GM12878 (cell line): Measurements from ENCODE around the gene PDE11A. TPM values are rescaled to one million over a fixed set of nuclear protein-coding genes. Genes with fewer than 3 reads are reported as not detected.

Experiments used
- ATAC-seq: fragments of 200-7000 bp; cut with Tn5 transposase; 3 replicates; pipeline ENCODE4 v1.9.1; 2020; ENCODE audit warnings: mild to moderate bottlenecking, moderate library complexity
- BruUV-seq: library from RNA; stranded (reverse); fragments of 400-500 nt; replicated peaks from 2 replicates; lab custom pipeline; 2021; lab: Mats Ljungman, UMichigan
- CTCF ChIA-PET: fragments of 300-600 bp; sonication (Branson Sonifier 250); formaldehyde crosslinking; extraction: SDS; loops from one replicate; lab custom pipeline; 2021; ENCODE audit warnings: inconsistent platforms; lab: Yijun Ruan, JAX
- POLR2A ChIA-PET: fragments of 350-600 bp; formaldehyde crosslinking; extraction: SDS; loops from one replicate; lab custom pipeline; 2021; ENCODE audit warnings: inconsistent platforms; lab: Charles Lee
- RAD21 ChIA-PET: fragments of 300-600 bp; sonication (Branson Sonifier 250); formaldehyde crosslinking; loops from one replicate; lab custom pipeline; 2023; ENCODE audit warnings: antibody characterized with exemption; ENCODE audit not compliant: unreplicated experiment; lab: Charles Lee
- SMC1A ChIA-PET: fragments of 300-600 bp; sonication (Branson Sonifier 250); formaldehyde crosslinking; loops from one replicate; lab custom pipeline; 2023; ENCODE audit not compliant: unreplicated experiment, uncharacterized antibody; lab: Charles Lee
- DNase-seq: peaks from one replicate; pipeline ENCODE4 v3.0.0-alpha.2; 2011; ENCODE audit warnings: low read depth, low spot score
- FAIRE-seq: peaks from 3 replicates; lab custom pipeline; 2011; peaks lifted over from hg19 to GRCh38; lab: Jason Lieb, UNC
- H2AFZ ChIP-seq: 2 replicates; pipeline ENCODE4 v1.6.0; 2011; ENCODE audit warnings: low read depth, low read length, control low read depth; ENCODE audit not compliant: control insufficient read depth
- H3K27ac ChIP-seq: 2 replicates; pipeline ENCODE4 v1.5.1; 2011; ENCODE audit warnings: control low read depth; ENCODE audit not compliant: control insufficient read depth, insufficient read depth
- H3K27me3 ChIP-seq, 2 experiments: replicated peaks in 1 of 2; 2 replicates each; pipeline versions ENCODE4 v1.6.0 to v1.6.1; 2011; ENCODE audit warnings: low read length in 1 of 2; ENCODE audit not compliant: control insufficient read depth in 2 of 2, insufficient read depth in 2 of 2
- H3K36me3 ChIP-seq, 2 experiments: 2 replicates each; pipeline ENCODE4 v1.5.1; 2011; ENCODE audit warnings: low read length in 1 of 2; ENCODE audit not compliant: control insufficient read depth in 2 of 2, insufficient read depth in 2 of 2
- H3K4me1 ChIP-seq: 2 replicates; pipeline ENCODE4 v1.6.1; 2011; ENCODE audit warnings: mild to moderate bottlenecking, low read length, moderate library complexity, mixed read lengths; ENCODE audit not compliant: control insufficient read depth, insufficient read depth
- H3K4me2 ChIP-seq: 2 replicates; pipeline ENCODE4 v1.6.0; 2011; ENCODE audit warnings: control low read depth; ENCODE audit not compliant: control insufficient read depth, insufficient read depth
- H3K4me3 ChIP-seq: fragments of 200-600 bp; sonication (generic); 2 replicates; pipeline ENCODE4 v1.5.1; 2016
- H3K79me2 ChIP-seq: 2 replicates; pipeline ENCODE4 v1.6.0; 2011; ENCODE audit warnings: low read length; ENCODE audit not compliant: control insufficient read depth, insufficient read depth
- H3K9ac ChIP-seq: 2 replicates; pipeline ENCODE4 v1.8.0; 2011; ENCODE audit warnings: low read length, control low read depth, mixed read lengths; ENCODE audit not compliant: control insufficient read depth, insufficient read depth
- H3K9me3 ChIP-seq: replicated peaks from 3 replicates; pipeline ENCODE4 v1.5.1; 2011; ENCODE audit warnings: mild to moderate bottlenecking, low read length; ENCODE audit not compliant: control insufficient read depth, insufficient read depth
- H4K20me1 ChIP-seq: 2 replicates; pipeline ENCODE4 v1.6.0; 2011; ENCODE audit not compliant: control insufficient read depth, insufficient read depth
- E2F8 ChIP-seq: fragments of 450-650 bp; IDR thresholded peaks from 2 replicates; pipeline ENCODE4 v1.6.1; 2018; ENCODE audit warnings: mild to moderate bottlenecking, low read depth, moderate library complexity; ENCODE audit not compliant: partially characterized antibody
- EP300 ChIP-seq, 2 experiments: fragments of 150-350 bp in 1 of 2; IDR thresholded peaks; 2 replicates each; pipeline ENCODE4 v1.6.1; 2011 to 2012; ENCODE audit warnings: low read depth in 2 of 2, low read length in 2 of 2, borderline replicate concordance in 1 of 2, improper control_type of control experiment in 1 of 2, inconsistent platforms in 1 of 2; ENCODE audit not compliant: control insufficient read depth in 1 of 2
- HDAC6 ChIP-seq: fragments of 200-600 bp; sonication (generic); IDR thresholded peaks from one replicate; pipeline ENCODE4 v1.8.0; 2017; ENCODE audit warnings: antibody characterized with exemption; ENCODE audit not compliant: unreplicated experiment
- SRF ChIP-seq, 2 experiments: IDR thresholded peaks; 2 replicates each; pipeline ENCODE4 v1.6.1; 2011; ENCODE audit warnings: low read depth in 2 of 2, low read length in 2 of 2, mild to moderate bottlenecking in 1 of 2, moderate library complexity in 1 of 2
- WGBS: methylation state at CpG from one replicate; pipeline ENCODE4 v1.1.6; 2016; ENCODE audit warnings: low lambda C conversion rate; ENCODE audit not compliant: insufficient replicate concordance, insufficient coverage; ENCODE audit errors: missing lambda C conversion rate; 5-methylcytosine and 5-hydroxymethylcytosine counted together
- in situ Hi-C: fragments of 300-500 bp; cut with MboI; formaldehyde crosslinking; loops from 9 replicates; pipeline ENCODE4 v1.14.3; 2018; ENCODE audit warnings: mixed read lengths
- intact Hi-C: fragments of 100-400 bp; cut with micrococcal nuclease; formaldehyde crosslinking; loops from one replicate; pipeline ENCODE4 v1.14.2; 2022; ENCODE audit not compliant: unreplicated experiment
- polyA plus RNA-seq, 11 experiments: library from polyadenylated mRNA; depleted of rRNA in 4 of 11; unstranded in 6 of 11; stranded (reverse) in 5 of 11; fragments of >200 nt; fragmentation: Nextera tagmentation in 4 of 11; fragmentation: Illumina TruSeq in 1 of 11; extraction: Ambion mirVana in 4 of 11; extraction: Trizol in 1 of 11; gene quantifications; 1 replicate in 1 of 11; 2 replicates in 10 of 11; pipeline versions ENCODE4 v1.2.1 to v1.2.3, GENCODE V29; 2011 to 2016; ENCODE audit warnings: inconsistent platforms in 2 of 11, missing spikeins in 2 of 11, low read depth in 1 of 11
- total RNA-seq, 4 experiments: library from RNA; depleted of rRNA in 3 of 4; stranded (reverse); fragments of >200 nt in 3 of 4; fragmentation: Illumina TruSeq in 1 of 4; extraction: Trizol in 1 of 4; gene quantifications; 2 replicates each; pipeline versions ENCODE4 v1.2.1 to v1.2.3, GENCODE V29; 2013 to 2021

The PDE11A gene
- total and polyA plus RNA-seq, 10 of the 15 experiments (the other 5 are each of a cell fraction or from before 2014, with no cell fraction given), result 0.01 to 0.17 (median 0.06) TPM; not detected in 5

DNA sequence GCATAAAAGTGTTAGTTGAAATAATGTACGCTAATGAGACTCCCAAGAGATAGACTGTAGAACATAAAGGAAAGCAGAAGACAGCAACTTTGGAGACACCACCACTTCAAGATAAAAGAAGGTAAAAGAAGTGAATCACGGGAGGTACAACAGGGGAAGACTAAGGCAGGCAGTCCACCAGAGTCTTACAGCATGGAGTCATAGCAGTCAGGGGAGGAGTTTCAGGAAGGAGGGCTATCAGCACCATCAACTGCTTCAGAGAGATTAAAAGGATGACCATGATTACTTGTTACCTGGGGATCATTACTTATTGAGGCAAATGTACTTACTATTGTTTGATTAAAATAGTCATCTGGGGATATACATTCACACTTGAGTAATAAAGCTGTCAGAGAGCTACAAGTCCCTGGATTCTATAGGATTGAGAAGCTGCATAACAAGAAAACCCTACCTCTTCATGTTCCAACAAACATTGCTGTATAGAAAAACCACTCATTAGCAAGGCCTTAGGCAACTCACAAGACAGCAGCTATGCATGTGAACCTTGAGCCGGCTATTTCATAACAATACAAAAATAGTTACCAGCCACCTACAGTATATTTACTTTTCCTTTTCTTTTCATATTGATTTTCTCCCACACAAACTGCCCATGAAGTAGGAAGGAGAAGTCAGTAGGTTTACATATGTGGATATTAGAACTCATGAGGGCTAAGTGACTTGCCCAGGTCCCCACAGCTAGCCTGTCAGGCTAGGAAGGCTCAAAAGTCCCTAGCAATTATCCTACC, 101.7 kb downstream of the PDE11A start:
- no peak for FAIRE-seq
- no TSS peak for BruUV-seq
- no peaks in the 10 kb centered on the region for H3K9me3 ChIP-seq
- H3K4me1 ChIP-seq, result no peaks in the 10 kb centered on the region
- no peaks in the 10 kb centered on the region for H3K36me3 ChIP-seq
- H3K4me3 ChIP-seq, result no peak overlapping the region
- ATAC-seq, result no peak
- ChIA-PET CTCF (interaction anchor here (1.6 kb wide), 1 partner anchor 13 kb away, joined by 9 read pairs; no protein-coding TSS in a partner anchor), POLR2A (no interaction called here), SMC1A (no interaction called here), RAD21 (no interaction called here)
- intact Hi-C loops, result no loop called here
- H3K4me2 ChIP-seq, result no peak overlapping the region
- no peak overlapping the region for H3K27ac ChIP-seq
- H2AFZ ChIP-seq, result no peak overlapping the region
- H3K79me2 ChIP-seq, result no peaks in the 10 kb centered on the region
- DNase-seq, result no peak
- no peaks in the 10 kb centered on the region for H3K27me3 ChIP-seq
- H3K9ac ChIP-seq, result no peak overlapping the region
- no peaks in the 10 kb centered on the region for H4K20me1 ChIP-seq
- no peak for TF ChIP-seq HDAC6
- in situ Hi-C loops, result no loop called here
- WGBS, result 41% methylated on average over 3 of the region's 3 CpGs

DNA sequence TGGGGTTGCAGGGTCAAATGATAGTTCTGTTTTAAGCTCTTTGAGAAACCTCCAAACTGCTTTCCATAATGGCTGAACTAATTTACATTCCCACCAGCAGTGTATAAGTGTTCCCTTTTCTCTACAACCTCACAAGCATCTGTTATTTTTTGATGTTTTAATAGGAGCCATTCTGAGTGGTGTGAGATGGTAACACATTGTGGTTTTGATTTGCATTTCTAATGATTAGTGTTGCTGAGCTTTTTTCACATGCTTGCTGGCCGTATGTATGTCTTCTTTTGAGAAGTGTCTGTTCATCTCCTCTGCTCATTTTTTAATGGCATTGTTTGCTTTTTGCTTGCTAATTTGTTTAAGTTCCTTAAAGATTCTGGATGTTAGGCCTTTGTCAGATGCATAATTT, 107.7 kb downstream of the PDE11A start:
- H3K4me2 ChIP-seq, result no peak overlapping the region
- no peaks in the 10 kb centered on the region for H4K20me1 ChIP-seq
- H2AFZ ChIP-seq, result no peak overlapping the region
- TF ChIP-seq EP300 (IDR thresholded peaks at IDR 0.05; ENCODE audit: borderline replicate concordance in 1 of 2, control insufficient read depth in 1 of 2, low read depth in 2 of 2, low read length in 2 of 2) (no peak), E2F8 (no peak), SRF (IDR thresholded peaks at IDR 0.05; ENCODE audit: low read depth in 2 of 2, low read length in 2 of 2) (no peak)
- BruUV-seq, result no TSS peak
- CTCF ChIA-PET, result no interaction called here
- no peak for ATAC-seq
- in situ Hi-C loops (no loop called here), intact Hi-C loops (no loop called here)
- SMC1A ChIA-PET, result no interaction called here
- no peaks in the 10 kb centered on the region for H3K36me3 ChIP-seq
- no peak overlapping the region for H3K4me3 ChIP-seq
- FAIRE-seq, result no peak
- no peak overlapping the region for H3K9ac ChIP-seq
- no peaks in the 10 kb centered on the region for H3K79me2 ChIP-seq
- H3K27ac ChIP-seq, result no peak overlapping the region
- RAD21 ChIA-PET, result no interaction called here
- H3K4me1 ChIP-seq, result no peaks in the 10 kb centered on the region
- 0% methylated on average over 1 of the region's 1 CpG for WGBS
- POLR2A ChIA-PET, result no interaction called here
- no peaks in the 10 kb centered on the region for H3K27me3 ChIP-seq
- DNase-seq, result no peak
- H3K9me3 ChIP-seq, result no peaks in the 10 kb centered on the region
